GM12878 (cell line): Measurements from ENCODE around the gene CCNY. TPM values are rescaled to one million over a fixed set of nuclear protein-coding genes. Genes with fewer than 3 reads are reported as not detected.

Experiments
- ATAC-seq: fragments of 200-7000 bp; cut with Tn5 transposase; 3 replicates; pipeline ENCODE4 v1.9.1; 2020; ENCODE audit warnings: mild to moderate bottlenecking, moderate library complexity
- BruUV-seq: library from RNA; stranded (reverse); fragments of 400-500 nt; replicated peaks from 2 replicates; lab custom pipeline; 2021; lab: Mats Ljungman, UMichigan
- CTCF ChIA-PET: fragments of 300-600 bp; sonication (Branson Sonifier 250); formaldehyde crosslinking; extraction: SDS; loops from one replicate; lab custom pipeline; 2021; ENCODE audit warnings: inconsistent platforms; lab: Yijun Ruan, JAX
- POLR2A ChIA-PET: fragments of 350-600 bp; formaldehyde crosslinking; extraction: SDS; loops from one replicate; lab custom pipeline; 2021; ENCODE audit warnings: inconsistent platforms; lab: Charles Lee
- RAD21 ChIA-PET: fragments of 300-600 bp; sonication (Branson Sonifier 250); formaldehyde crosslinking; loops from one replicate; lab custom pipeline; 2023; ENCODE audit warnings: antibody characterized with exemption; ENCODE audit not compliant: unreplicated experiment; lab: Charles Lee
- SMC1A ChIA-PET: fragments of 300-600 bp; sonication (Branson Sonifier 250); formaldehyde crosslinking; loops from one replicate; lab custom pipeline; 2023; ENCODE audit not compliant: unreplicated experiment, uncharacterized antibody; lab: Charles Lee
- DNase-seq: peaks from one replicate; pipeline ENCODE4 v3.0.0-alpha.2; 2011; ENCODE audit warnings: low read depth, low spot score
- FAIRE-seq: peaks from 3 replicates; lab custom pipeline; 2011; peaks lifted over from hg19 to GRCh38; lab: Jason Lieb, UNC
- H2AFZ ChIP-seq: 2 replicates; pipeline ENCODE4 v1.6.0; 2011; ENCODE audit warnings: low read depth, low read length, control low read depth; ENCODE audit not compliant: control insufficient read depth
- H3K27ac ChIP-seq: 2 replicates; pipeline ENCODE4 v1.5.1; 2011; ENCODE audit warnings: control low read depth; ENCODE audit not compliant: control insufficient read depth, insufficient read depth
- H3K27me3 ChIP-seq, 2 experiments: replicated peaks in 1 of 2; 2 replicates each; pipeline versions ENCODE4 v1.6.0 to v1.6.1; 2011; ENCODE audit warnings: low read length in 1 of 2; ENCODE audit not compliant: control insufficient read depth in 2 of 2, insufficient read depth in 2 of 2
- H3K36me3 ChIP-seq, 2 experiments: 2 replicates each; pipeline ENCODE4 v1.5.1; 2011; ENCODE audit warnings: low read length in 1 of 2; ENCODE audit not compliant: control insufficient read depth in 2 of 2, insufficient read depth in 2 of 2
- H3K4me1 ChIP-seq: 2 replicates; pipeline ENCODE4 v1.6.1; 2011; ENCODE audit warnings: mild to moderate bottlenecking, low read length, moderate library complexity, mixed read lengths; ENCODE audit not compliant: control insufficient read depth, insufficient read depth
- H3K4me2 ChIP-seq: 2 replicates; pipeline ENCODE4 v1.6.0; 2011; ENCODE audit warnings: control low read depth; ENCODE audit not compliant: control insufficient read depth, insufficient read depth
- H3K4me3 ChIP-seq: fragments of 200-600 bp; sonication (generic); 2 replicates; pipeline ENCODE4 v1.5.1; 2016
- H3K79me2 ChIP-seq: 2 replicates; pipeline ENCODE4 v1.6.0; 2011; ENCODE audit warnings: low read length; ENCODE audit not compliant: control insufficient read depth, insufficient read depth
- H3K9ac ChIP-seq: 2 replicates; pipeline ENCODE4 v1.8.0; 2011; ENCODE audit warnings: low read length, control low read depth, mixed read lengths; ENCODE audit not compliant: control insufficient read depth, insufficient read depth
- H3K9me3 ChIP-seq: replicated peaks from 3 replicates; pipeline ENCODE4 v1.5.1; 2011; ENCODE audit warnings: mild to moderate bottlenecking, low read length; ENCODE audit not compliant: control insufficient read depth, insufficient read depth
- H4K20me1 ChIP-seq: 2 replicates; pipeline ENCODE4 v1.6.0; 2011; ENCODE audit not compliant: control insufficient read depth, insufficient read depth
- CBFB ChIP-seq: IDR thresholded peaks from 2 replicates; pipeline ENCODE4 v1.6.1; 2016; ENCODE audit warnings: antibody characterized with exemption, low read depth
- CEBPZ ChIP-seq: fragments of 150-350 bp; IDR thresholded peaks from 2 replicates; pipeline ENCODE4 v1.6.1; 2016; ENCODE audit warnings: low read depth, low read length
- MAX ChIP-seq: IDR thresholded peaks from 2 replicates; pipeline ENCODE4 v1.6.1; 2012; ENCODE audit warnings: low read depth, low read length, improper control_type of control experiment
- POLR2AphosphoS2 ChIP-seq: IDR thresholded peaks from 2 replicates; pipeline ENCODE4 v1.6.1; 2011; ENCODE audit warnings: low read depth, mild to moderate bottlenecking, low read length, improper control_type of control experiment, moderate library complexity
- RUNX3 ChIP-seq: IDR thresholded peaks from 2 replicates; pipeline ENCODE4 v1.6.1; 2012; ENCODE audit warnings: low read length, inconsistent platforms
- WGBS: methylation state at CpG from one replicate; pipeline ENCODE4 v1.1.6; 2016; ENCODE audit warnings: low lambda C conversion rate; ENCODE audit not compliant: insufficient replicate concordance, insufficient coverage; ENCODE audit errors: missing lambda C conversion rate; 5-methylcytosine and 5-hydroxymethylcytosine counted together
- in situ Hi-C: fragments of 300-500 bp; cut with MboI; formaldehyde crosslinking; loops from 9 replicates; pipeline ENCODE4 v1.14.3; 2018; ENCODE audit warnings: mixed read lengths
- intact Hi-C: fragments of 100-400 bp; cut with micrococcal nuclease; formaldehyde crosslinking; loops from one replicate; pipeline ENCODE4 v1.14.2; 2022; ENCODE audit not compliant: unreplicated experiment
- polyA plus RNA-seq, 11 experiments: library from polyadenylated mRNA; depleted of rRNA in 4 of 11; unstranded in 6 of 11; stranded (reverse) in 5 of 11; fragments of >200 nt; fragmentation: Nextera tagmentation in 4 of 11; fragmentation: Illumina TruSeq in 1 of 11; extraction: Ambion mirVana in 4 of 11; extraction: Trizol in 1 of 11; gene quantifications; 1 replicate in 1 of 11; 2 replicates in 10 of 11; pipeline versions ENCODE4 v1.2.1 to v1.2.3, GENCODE V29; 2011 to 2016; ENCODE audit warnings: inconsistent platforms in 2 of 11, missing spikeins in 2 of 11, low read depth in 1 of 11
- total RNA-seq, 4 experiments: library from RNA; depleted of rRNA in 3 of 4; stranded (reverse); fragments of >200 nt in 3 of 4; fragmentation: Illumina TruSeq in 1 of 4; extraction: Trizol in 1 of 4; gene quantifications; 2 replicates each; pipeline versions ENCODE4 v1.2.1 to v1.2.3, GENCODE V29; 2013 to 2021
- TF ChIP-seq, protein P1 (sequence below): fragments of 450-650 bp; IDR thresholded peaks from 2 replicates; pipeline ENCODE4 v1.6.1; 2017; ENCODE audit warnings: mild to moderate bottlenecking
- TF ChIP-seq, protein P2 (sequence below): IDR thresholded peaks from 2 replicates; pipeline ENCODE4 v1.6.1; 2011; ENCODE audit warnings: low read depth, low read length, improper control_type of control experiment, borderline replicate concordance
- TF ChIP-seq, protein P3 (sequence below): fragments of 150-350 bp; IDR thresholded peaks from 2 replicates; pipeline ENCODE4 v1.6.1; 2014; ENCODE audit warnings: mild to moderate bottlenecking, low read depth, low read length

The CCNY gene
- total and polyA plus RNA-seq, 10 of the 15 experiments (the other 5 are each of a cell fraction or from before 2014, with no cell fraction given), result 3.6 to 50.0 (median 26.1) TPM

DNA sequence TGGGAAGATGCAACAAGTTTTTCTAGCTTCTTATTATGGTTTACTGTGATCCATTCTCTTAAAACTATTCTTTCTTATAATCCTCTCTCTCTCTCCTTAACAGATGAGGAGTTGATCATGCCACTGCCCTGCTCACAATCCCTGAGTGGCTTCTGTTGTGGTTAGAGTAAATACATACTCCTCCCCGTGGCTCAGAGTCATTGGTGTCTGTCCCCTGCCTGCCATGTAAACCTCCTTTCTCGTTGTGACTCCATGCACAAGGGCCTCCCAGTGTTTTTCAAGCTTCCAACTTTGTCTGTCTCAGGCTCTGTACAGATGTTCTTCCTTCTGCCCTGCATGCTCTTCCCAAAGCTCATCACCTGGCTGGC lies 20.4 kb downstream of the CCNY start:
- peak; percentile 31; the same call in 2 of the 3 replicates for ATAC-seq
- DNase-seq, result no peak
- H3K27me3 ChIP-seq, result no peaks in the 10 kb centered on the region
- no peaks in the 10 kb centered on the region for H4K20me1 ChIP-seq
- FAIRE-seq, result no peak
- ChIA-PET CTCF (interaction anchor here (1.2 kb wide), 1 partner anchor 9 kb away, joined by 3 read pairs; no protein-coding TSS in a partner anchor), RAD21 (interaction anchor here (1.2 to 1.3 kb wide), 2 partner anchors 9 to 23 kb away, joined by 3 to 6 read pairs; no protein-coding TSS in a partner anchor), POLR2A (no interaction called here), SMC1A (interaction anchor here (1.3 to 2.1 kb wide), 4 partner anchors 11 to 205 kb away, joined by 3 to 9 read pairs (median 6); no protein-coding TSS in a partner anchor)
- H3K4me3 ChIP-seq, result 0 out of 2 replicates have a peak overlapping the region, but pooled peaks have one; percentile 8
- H3K9me3 ChIP-seq, result no peaks in the 10 kb centered on the region; the same call in 2 of the 3 replicates
- peak overlapping the region; percentile 69; the same call in 1 of the 2 replicates for H3K4me2 ChIP-seq
- in situ Hi-C loops (no loop called here), intact Hi-C loops (loop anchor here (2.0 kb wide), 1 partner anchor 16 kb away; no protein-coding TSS in a partner anchor)
- no TSS peak for BruUV-seq
- peaks cover 30% of the 10 kb centered on the region for H3K4me1 ChIP-seq
- H3K9ac ChIP-seq, result no peak overlapping the region
- no peaks in the 10 kb centered on the region for H3K36me3 ChIP-seq
- H2AFZ ChIP-seq, result no peak overlapping the region
- peaks cover 64% of the 10 kb centered on the region for H3K79me2 ChIP-seq
- no peak overlapping the region for H3K27ac ChIP-seq
- TF ChIP-seq RUNX3, result peak; percentile 61
- peak; percentile 48; the same call in 1 of the 2 replicates for TF ChIP-seq CBFB
- no peak for TF ChIP-seq MAX
- TF ChIP-seq, protein P1, sequence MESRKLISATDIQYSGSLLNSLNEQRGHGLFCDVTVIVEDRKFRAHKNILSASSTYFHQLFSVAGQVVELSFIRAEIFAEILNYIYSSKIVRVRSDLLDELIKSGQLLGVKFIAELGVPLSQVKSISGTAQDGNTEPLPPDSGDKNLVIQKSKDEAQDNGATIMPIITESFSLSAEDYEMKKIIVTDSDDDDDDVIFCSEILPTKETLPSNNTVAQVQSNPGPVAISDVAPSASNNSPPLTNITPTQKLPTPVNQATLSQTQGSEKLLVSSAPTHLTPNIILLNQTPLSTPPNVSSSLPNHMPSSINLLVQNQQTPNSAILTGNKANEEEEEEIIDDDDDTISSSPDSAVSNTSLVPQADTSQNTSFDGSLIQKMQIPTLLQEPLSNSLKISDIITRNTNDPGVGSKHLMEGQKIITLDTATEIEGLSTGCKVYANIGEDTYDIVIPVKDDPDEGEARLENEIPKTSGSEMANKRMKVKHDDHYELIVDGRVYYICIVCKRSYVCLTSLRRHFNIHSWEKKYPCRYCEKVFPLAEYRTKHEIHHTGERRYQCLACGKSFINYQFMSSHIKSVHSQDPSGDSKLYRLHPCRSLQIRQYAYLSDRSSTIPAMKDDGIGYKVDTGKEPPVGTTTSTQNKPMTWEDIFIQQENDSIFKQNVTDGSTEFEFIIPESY, result no peak
- TF ChIP-seq, protein P2, sequence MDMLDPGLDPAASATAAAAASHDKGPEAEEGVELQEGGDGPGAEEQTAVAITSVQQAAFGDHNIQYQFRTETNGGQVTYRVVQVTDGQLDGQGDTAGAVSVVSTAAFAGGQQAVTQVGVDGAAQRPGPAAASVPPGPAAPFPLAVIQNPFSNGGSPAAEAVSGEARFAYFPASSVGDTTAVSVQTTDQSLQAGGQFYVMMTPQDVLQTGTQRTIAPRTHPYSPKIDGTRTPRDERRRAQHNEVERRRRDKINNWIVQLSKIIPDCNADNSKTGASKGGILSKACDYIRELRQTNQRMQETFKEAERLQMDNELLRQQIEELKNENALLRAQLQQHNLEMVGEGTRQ, result no peak
- TF ChIP-seq CEBPZ, result no peak
- TF ChIP-seq, protein P3, sequence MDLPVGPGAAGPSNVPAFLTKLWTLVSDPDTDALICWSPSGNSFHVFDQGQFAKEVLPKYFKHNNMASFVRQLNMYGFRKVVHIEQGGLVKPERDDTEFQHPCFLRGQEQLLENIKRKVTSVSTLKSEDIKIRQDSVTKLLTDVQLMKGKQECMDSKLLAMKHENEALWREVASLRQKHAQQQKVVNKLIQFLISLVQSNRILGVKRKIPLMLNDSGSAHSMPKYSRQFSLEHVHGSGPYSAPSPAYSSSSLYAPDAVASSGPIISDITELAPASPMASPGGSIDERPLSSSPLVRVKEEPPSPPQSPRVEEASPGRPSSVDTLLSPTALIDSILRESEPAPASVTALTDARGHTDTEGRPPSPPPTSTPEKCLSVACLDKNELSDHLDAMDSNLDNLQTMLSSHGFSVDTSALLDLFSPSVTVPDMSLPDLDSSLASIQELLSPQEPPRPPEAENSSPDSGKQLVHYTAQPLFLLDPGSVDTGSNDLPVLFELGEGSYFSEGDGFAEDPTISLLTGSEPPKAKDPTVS, result no peak
- no peak for TF ChIP-seq POLR2AphosphoS2
- 8% methylated on average over 2 of the region's 2 CpGs for WGBS
